ENCODE results near the gene EXOC3L4.

EXOC3L4 gene

DNA sequence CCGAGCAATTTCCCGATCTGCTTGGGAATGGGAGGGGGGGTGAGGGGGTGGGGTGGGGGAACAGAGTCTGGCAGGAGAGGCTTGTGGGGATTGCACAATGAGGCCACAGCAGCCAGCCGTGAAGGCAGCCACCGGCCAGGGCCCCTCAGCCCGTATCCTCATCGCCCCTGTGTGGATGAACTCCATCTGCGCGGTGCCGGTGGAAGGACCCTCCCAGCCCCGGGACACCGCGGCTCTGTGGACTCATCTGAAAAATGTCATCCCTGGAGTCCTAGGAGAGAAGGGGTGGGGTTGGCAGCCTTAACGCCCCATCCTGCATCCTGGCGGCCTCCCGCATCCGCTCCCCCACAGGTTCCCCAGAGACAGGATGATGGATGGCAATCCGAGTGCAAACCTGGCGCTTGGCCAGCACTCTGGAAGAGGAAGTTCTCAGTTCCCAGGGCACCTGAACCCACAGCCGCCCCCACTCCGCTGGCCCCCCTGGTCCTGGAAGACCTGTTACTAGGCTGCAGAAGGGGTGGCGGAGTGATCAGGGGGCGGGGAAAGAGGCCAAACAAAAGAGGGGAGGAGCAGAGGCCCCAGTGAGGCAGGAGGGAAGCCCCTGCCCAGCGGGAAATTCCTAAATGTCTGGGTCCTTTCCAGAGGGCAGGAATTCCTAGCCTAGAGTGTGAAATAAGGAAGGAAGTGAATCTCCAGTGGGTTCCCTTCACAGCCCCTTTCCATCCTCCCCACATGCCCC is 27.5 kb downstream of the EXOC3L4 start:
- DNase-seq (ENCODE audit: low read depth, low spot score): no peak
- TF ChIP-seq, protein P1, sequence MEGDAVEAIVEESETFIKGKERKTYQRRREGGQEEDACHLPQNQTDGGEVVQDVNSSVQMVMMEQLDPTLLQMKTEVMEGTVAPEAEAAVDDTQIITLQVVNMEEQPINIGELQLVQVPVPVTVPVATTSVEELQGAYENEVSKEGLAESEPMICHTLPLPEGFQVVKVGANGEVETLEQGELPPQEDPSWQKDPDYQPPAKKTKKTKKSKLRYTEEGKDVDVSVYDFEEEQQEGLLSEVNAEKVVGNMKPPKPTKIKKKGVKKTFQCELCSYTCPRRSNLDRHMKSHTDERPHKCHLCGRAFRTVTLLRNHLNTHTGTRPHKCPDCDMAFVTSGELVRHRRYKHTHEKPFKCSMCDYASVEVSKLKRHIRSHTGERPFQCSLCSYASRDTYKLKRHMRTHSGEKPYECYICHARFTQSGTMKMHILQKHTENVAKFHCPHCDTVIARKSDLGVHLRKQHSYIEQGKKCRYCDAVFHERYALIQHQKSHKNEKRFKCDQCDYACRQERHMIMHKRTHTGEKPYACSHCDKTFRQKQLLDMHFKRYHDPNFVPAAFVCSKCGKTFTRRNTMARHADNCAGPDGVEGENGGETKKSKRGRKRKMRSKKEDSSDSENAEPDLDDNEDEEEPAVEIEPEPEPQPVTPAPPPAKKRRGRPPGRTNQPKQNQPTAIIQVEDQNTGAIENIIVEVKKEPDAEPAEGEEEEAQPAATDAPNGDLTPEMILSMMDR (IDR thresholded peaks at IDR 0.05; ENCODE audit: insufficient read depth, low read length, missing control alignments): no peak
- CTCF ChIA-PET: interaction anchor here (1.2 to 1.4 kb wide), 2 partner anchors 13 to 17 kb away, joined by 3 to 7 read pairs; no protein-coding TSS in a partner anchor
- H3K4me3 ChIP-seq (ENCODE audit: low read depth, low read length): no peak overlapping the region
- POLR2A ChIA-PET: no interaction called here

DNA sequence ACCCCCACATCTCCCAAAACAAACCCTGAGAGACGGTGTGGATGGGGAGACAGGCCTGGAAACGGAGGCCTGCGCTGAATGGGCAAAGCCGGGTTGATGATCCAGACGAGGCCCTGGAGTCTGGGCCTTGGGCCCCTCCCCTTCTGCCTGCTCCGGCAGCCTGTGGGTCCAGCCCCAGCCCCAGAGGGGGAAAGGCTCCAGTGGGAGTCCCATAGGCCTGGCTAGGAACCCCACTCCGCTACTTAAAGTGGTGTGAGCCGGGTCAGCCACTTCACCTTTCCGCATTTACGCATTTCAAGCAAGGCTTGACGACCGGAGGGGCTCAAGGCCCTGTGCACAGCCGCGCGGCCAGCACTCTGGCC is 28.0 kb downstream of the EXOC3L4 start:
- ChIA-PET POLR2A (no interaction called here), CTCF (no interaction called here)
- H3K4me3 ChIP-seq (ENCODE audit: low read depth, low read length): no peak overlapping the region
- TF ChIP-seq, protein P1 (IDR thresholded peaks at IDR 0.05; ENCODE audit: insufficient read depth, low read length, missing control alignments): no peak
- no peak for DNase-seq (ENCODE audit: low read depth, low spot score)

DNA sequence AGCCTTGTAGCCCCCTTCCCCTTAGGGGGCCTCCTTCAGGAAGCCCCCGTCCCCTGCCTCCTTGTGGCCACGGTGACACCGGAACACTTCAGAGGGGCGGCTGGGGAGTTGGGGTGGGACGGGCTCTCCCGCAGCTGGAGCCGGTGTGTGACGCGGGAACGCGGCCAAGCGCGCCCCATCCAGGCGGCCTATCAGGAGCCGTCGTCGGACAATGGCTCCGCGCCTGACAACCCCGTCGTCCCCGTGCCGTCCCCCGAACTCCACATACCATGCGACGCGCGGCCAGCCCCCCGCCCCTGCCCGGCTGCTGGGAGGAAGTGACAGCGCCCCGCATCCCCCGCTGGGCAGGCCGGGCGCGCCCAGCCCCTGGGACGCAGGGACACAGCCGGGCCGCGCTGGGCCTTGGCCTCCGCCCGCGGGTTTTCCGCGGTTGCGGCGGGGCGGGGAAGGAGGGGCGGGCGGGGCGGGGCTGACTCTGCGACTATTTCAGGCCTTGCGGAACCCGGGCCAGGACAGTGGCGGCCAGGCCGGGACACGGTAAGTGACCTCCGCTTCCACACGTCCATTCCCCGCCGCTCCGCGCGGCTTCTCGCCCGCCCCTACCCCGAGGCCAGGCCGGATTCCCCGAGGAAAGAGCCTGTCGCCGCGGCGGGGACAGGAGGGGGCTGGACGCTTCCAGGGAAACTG is 28.6 kb downstream of the EXOC3L4 start, which contains the start of gene TNFAIP2:
TSS of gene TNFAIP2 (plus strand) at position 515 of the 687 bp plus-strand sequence. CDS start 2,997 bp downstream, outside the sequence.
- POLR2A ChIA-PET: no interaction called here
- CTCF ChIA-PET: no interaction called here
- DNase-seq (ENCODE audit: low read depth, low spot score): no peak
- peak within 1 kb of the TSS; percentile 39 for H3K4me3 ChIP-seq (ENCODE audit: low read depth, low read length)
- TF ChIP-seq, protein P1 (IDR thresholded peaks at IDR 0.05; ENCODE audit: insufficient read depth, low read length, missing control alignments): no peak

DNA sequence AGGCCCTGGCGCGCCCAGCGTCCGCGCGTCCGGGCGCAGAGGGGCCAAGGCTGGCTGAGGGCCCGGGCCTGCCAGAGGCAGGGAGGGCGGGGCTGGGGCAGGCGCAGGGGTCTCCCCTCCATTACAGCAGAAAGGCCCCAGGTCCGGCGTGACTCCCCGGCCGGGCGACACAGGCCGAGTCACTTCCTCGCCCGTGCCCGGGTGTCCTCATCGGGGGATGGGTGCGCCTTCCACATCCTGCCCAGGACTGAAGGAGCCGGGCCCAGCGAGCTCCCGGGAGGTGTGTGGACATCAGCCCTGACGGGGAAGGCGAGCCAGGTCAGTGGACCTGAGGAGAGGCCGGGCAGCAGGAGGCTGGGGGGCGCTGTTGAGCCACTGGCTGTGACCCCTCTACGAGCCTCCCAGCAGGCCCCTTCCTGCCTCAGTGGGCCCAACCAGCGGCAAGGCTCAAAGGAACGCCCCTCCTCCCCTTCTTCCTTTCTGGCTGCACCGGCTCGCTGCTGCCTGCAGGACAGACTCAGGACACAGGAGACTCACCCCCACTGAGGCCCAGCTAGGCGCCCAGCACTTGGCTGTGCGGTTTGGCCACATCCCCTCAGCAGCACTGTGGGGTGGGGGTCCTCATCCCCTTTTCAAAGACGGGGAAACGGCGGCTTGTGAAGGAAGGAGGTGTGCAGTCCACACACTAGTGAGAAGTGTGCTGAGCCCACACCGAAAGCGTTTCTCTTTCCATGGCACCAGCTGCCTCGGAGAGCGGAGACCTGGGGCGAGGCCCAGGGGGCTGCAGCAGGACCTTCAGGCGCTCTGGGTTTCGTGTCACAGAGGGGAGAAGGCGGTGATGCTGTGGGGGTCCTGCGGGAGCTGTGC is 29.3 kb downstream of the EXOC3L4 start:
- POLR2A ChIA-PET: no interaction called here
- peak overlapping the region; percentile 39 for H3K4me3 ChIP-seq (ENCODE audit: low read depth, low read length)
- DNase-seq (ENCODE audit: low read depth, low spot score): no peak

DNA sequence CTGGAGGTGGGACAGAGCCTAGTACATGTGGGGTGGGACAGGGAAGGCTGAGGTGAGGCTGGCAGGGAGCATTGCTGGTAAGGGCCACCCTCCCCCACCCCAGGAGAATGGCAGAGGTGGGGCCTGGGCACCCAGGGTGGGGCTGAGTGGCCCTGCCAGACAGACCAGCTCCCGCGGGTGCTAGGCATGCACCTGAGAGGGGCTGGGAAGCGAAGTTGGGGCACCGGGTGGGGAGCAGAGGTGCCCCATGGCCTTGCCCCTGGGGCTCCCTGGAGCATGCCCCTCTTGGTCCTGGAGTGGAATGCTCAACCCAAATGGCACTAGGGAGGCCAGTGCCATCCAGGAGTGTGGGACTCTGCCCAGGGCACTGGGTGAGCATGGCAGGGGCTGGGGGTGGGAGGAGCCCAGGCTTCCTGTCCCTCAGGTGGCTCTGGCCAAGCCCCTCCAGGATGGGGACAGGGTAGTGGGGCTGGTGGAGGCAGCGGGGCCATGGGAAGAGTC is 30.0 kb downstream of the EXOC3L4 start:
- no peak overlapping the region for H3K4me3 ChIP-seq (ENCODE audit: low read depth, low read length)
- TF ChIP-seq, protein P1 (IDR thresholded peaks at IDR 0.05; ENCODE audit: insufficient read depth, low read length, missing control alignments): no peak
- ChIA-PET POLR2A (no interaction called here), CTCF (interaction anchor here (4.0 kb wide), 1 partner anchor 20 kb away, joined by 18 read pairs; no protein-coding TSS in a partner anchor)
- no peak for DNase-seq (ENCODE audit: low read depth, low spot score)

More for the DNA sequence above, 29.3 kb downstream of the EXOC3L4 start:
- CTCF ChIA-PET: interaction anchor here (4.0 kb wide), 1 partner anchor 19 kb away, joined by 18 read pairs; no protein-coding TSS in a partner anchor
- TF ChIP-seq, protein P1 (IDR thresholded peaks at IDR 0.05; ENCODE audit: insufficient read depth, low read length, missing control alignments): peak; percentile 30

All from AG04449 (cell line).